C4-2B (cell line): ENCODE data around the gene CHST14.

Experiments
- CTCF ChIP-seq: fragments of 450-650 bp; conservative IDR thresholded peaks from 2 replicates; pipeline ENCODE4 v1.5.1; 2017; ENCODE audit warnings: mild to moderate bottlenecking
- ZFX ChIP-seq: fragments of 450-650 bp; IDR thresholded peaks from 2 replicates; pipeline ENCODE4 v1.6.1; 2017

- TF ChIP-seq CTCF: no peak
- TF ChIP-seq ZFX: no peak
These were observed 15.8 kb upstream of the CHST14 start for GRCh38 chr15:40454904-40455391.
